T47D (cell line): ENCODE results near the gene TJP3.

ENCODE experiments used
- DNase-seq, 2 experiments: peaks; one replicate each; pipeline versions ENCODE4 v3.0.0 to v3.0.0-alpha.2; 2011 to 2012; ENCODE audit warnings: low read depth in 1 of 2, low spot score in 1 of 2
- JUND ChIP-seq: IDR thresholded peaks from 2 replicates; pipeline ENCODE4 v1.6.1; 2012; ENCODE audit warnings: low read depth
- in situ Hi-C: cut with HindIII; loops from 2 replicates; pipeline ENCODE4 v1.10.0; 2016; ENCODE audit warnings: low sequenced_read_pairs, low pct_unique_long_range_greater_than_20kb

The TJP3 gene

DNA sequence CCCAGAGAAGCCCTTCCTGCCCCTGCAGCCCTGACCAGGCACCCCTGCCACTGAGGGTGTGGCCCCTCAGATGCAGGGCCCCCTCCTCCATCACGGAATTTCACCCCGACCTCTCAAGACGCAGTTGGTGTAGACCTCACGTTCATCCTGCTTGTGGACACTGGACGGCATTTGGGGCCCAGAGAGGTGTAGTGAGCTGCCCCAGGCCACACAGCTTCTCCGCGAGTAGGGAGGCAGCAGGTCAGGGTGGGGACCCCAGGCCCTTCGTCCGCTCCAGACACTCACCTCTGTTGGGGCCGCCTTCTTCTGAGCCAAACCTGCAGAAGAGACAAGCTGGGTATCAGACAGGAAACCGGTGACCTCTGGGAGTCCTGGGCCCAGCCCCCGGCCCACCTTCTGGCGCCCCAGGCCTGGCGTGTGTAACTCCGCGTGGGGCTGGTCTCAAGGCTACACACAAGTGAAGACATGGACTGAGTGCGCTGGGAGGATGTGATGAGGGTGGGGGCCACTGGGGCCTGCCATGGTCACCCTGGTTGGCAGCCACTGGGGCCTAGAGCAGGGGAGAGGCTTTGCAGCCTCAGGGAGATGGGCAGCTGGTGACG, 41.0 kb upstream of the TJP3 start:
- no peak for DNase-seq
- TF ChIP-seq JUND, result no peak
- in situ Hi-C loops, result no loop called here

DNA sequence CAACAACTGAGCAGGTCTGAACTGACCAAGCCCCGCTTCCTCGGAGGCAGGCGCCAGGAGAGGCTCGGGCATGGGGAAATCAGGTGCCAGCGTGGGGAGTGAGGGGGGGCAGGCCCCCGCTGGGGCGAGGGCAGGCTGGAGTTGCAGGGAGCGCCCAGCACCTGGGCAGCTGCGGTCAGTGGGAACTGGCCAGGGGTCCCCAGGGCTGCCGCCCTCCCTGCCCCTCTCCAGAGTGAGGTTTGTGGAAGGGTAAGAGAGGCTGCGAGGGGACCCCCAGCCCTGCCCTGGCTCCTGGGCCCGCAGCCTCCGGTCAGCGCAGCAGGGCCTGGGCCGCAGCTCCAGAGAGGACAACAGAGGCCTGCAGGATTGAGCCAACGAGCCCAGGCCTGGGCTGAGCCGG, 40.4 kb upstream of the TJP3 start:
- DNase-seq, result no peak
- no peak for TF ChIP-seq JUND
- in situ Hi-C loops, result no loop called here

DNA sequence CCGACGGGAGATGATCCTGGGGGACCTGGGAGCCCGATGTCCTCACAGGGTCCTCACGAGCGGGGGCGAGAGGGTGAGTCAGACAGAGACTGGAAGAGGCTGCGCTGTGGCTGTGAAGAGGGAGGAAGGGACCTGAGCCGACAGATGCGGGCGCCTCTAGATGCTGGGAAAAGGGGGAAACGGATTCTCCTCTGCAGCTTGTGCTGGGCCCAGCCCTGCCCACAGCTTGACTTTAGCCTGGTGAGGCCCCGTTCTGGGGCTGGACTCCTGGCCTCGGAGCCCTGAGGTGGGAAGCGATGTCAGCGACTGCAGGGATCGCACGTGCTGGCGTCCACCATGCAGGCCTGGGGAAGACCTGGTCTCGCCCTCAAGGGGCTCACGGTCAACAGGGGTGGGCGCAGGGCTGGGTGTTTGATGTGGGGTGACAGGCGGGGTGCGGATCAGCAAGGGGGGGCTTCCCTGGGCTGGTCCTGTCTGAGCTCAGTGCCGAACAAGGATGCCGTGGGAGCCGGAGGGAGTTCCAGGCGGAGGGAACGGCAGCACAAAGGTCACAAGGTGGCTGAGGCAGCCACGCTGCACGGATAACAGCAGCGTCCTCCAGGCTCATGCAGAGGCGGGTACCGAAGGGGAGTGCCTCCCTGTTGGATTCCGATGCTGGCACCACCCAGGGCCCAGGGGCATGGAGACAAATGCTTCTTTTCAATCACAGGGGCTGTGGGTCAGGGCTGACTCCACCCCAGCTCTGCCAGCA, 39.7 kb upstream of the TJP3 start:
- in situ Hi-C loops, result no loop called here
- DNase-seq, result no peak
- TF ChIP-seq JUND, result no peak

DNA sequence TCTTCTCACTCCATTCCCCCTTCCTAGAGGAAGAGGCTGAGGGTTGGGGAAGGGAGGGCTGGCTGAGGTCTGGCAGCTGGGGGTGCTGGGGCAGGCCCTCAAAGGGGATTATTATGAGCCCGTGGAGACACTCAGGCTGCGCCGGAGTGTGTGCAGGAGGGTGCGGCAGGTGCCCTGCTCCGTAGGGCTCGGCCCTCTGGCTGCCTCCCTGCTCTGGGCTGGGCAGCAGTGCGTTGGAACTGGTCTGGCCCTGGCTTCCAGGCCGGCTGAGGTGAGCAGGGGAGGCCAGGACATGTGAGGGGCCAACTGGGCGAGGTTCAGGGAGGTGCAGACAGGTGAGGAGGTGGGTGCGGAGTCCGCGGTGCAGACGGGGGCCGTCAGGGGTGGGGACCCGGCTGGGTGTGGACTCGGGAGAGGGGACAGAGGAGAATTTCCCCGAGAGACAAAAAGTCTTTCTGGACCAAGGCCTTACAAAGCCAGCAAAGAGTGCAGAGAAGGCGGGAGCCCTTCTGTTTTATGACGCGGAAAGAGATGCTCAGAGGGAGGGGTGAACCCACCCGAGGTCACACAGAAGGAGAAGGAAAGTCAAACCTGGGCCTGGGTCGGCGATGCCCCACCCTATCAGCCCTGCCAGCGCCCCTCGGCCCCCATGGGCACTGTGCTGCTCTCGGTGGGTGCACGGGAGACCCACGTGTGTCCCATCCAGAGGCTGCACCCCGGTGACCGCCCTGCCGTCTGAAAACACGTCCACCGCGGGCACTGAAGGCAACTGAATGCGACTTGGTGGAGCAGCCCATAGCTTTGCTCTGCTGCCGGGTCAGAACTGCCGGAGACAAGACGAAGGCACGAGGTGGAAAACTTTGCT, 38.9 kb upstream of the TJP3 start:
- no peak for DNase-seq
- in situ Hi-C loops, result no loop called here
- TF ChIP-seq JUND, result no peak

DNA sequence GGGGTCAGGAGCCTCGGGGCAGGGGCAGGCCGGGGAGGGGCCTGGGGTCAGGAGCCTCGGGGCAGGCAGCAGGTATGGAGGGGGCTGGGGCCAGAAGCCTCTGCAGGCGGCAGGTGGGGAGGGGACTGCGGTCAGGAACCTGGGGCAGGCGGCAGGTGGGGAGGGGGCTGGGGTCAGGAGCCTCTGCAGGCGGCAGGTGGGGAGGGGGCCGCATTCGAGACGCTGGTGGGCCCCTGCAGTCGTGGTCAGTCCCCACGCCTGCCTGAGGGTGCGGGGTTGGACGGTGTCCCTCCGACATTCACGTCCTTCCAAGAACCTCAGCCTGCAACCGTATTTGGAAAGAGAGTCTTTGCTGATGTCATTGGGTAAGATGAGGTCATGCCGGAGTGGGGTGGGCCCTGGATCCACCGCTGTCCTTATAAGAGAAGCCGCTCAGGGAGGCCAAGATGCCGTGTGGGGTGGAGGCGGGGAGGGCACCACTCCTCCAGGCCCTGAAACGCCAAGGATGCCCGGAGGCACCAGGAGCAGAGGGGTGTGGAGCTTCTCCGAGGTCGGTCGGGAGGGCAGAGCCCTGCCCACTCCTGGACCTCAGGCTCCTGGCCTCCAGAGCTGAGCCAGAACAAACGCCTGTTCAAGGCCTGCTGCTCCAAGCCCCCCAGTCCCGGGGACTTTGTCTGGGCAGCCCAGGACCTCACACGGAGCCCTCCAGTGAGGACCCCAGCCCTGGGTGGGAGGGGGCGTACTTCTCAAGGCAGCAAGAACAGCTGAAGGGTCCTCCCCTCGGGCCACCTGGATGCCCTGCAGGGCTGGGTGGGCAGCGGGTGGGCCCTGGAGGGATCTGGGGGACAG, 38.0 kb upstream of the TJP3 start:
- DNase-seq, result no peak
- in situ Hi-C loops, result no loop called here
- TF ChIP-seq JUND, result no peak

DNA sequence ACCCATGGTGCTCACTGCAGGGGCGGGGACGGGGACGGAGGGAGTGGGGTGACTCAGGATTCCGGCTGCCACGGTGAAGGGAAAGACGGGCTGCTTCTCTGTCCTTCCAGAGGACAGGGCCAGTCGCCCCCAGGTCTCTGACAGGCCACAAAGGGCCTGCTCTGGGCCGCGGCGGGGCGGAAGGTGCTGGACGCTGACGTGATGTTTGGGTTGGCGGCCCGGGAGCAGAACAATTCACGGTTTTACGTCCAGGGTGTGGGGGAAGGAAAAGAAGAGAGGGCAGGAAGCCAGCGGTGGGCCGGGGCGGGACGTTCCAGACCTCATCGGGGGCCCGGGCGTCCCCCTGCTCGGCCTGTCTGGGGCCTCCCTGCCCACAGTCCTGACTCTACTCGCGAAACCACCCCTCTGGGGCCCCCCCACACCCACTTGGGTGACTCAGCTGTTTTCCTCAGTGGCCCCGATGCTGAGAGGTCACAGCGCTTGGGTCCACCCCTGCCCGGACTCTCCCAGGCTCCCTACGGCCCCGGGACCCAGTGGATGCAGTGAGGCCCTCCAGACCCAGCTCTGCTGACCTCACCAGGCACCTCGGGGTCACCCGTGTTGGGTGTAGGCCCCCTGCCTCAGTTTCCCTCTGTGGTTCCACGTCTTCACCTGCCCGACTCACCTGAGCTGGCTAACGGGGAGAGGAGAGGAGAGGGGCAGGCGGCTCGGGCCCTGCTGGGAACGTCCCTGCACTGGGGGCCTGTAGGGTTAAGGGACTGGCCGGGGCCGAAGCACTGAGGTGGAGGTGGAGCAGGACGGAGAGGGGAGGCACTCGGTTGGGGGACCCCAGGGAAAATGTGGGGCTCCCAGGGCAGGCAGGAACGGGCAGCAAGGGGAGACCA, 37.1 kb upstream of the TJP3 start:
- in situ Hi-C loops, result no loop called here
- no peak for DNase-seq
- no peak for TF ChIP-seq JUND

DNA sequence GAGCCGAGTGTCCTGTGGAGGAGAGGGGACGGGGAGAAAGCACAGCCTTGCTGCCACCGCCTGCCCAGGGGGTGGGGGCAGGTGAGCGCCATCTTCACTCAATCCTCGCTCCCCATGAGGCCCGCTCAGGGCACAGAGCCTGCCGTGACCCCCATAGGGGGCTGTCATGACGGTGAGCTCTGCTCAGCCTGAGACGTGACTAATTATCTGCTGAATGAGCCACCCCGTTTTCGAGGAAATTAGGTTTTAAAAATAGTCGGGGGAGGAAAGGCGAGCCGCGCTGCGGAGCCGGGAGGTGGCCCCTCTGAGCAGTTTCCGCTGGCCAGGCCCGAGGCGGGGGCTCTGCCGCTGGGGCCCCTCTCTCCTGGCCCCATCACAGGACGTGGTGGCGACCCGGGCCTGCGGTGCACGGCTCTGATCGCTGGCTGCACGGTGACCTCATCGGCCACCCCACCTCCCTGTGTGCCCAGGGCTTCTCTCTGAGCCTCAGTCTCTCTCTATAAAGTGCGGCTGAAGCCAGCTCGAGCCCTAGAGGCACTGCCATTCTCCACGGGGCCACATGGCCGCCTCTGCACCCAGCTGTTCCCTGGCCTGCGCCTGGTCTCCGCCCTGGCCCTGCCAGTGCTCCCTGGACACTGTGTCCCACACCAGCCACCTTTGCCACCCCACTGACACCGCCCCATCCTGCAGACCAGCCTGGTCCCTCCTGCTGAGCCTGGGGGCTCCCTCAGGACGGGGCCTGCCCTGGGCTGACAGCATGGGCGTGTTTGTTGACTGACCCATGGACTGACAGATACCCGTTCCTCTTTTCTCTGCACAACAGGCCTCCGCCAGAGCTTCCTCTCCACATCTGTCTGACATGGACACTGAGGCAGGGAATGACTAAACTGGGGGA, 36.3 kb upstream of the TJP3 start:
- no peak for TF ChIP-seq JUND
- DNase-seq, result no peak
- in situ Hi-C loops, result no loop called here

DNA sequence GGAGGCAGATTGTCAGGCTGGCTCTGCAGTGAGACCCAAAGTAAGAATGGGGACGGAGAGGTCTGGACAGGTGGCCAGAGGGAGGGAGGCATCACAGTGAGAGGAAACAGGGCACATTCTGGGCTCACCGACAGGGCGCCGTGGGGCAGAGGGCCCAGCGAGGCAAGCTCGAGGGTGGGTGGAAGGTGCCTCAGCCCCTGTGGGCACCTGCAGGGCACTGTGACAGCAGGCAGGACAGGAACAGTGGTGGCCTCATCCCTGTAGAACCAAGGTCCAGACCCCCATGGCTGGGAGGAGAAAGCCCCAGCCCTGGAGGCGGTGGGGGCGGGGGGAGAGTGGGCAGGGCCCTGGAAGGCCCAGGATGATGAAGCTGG, 35.6 kb upstream of the TJP3 start:
- in situ Hi-C loops, result no loop called here
- DNase-seq, result no peak
- no peak for TF ChIP-seq JUND

DNA sequence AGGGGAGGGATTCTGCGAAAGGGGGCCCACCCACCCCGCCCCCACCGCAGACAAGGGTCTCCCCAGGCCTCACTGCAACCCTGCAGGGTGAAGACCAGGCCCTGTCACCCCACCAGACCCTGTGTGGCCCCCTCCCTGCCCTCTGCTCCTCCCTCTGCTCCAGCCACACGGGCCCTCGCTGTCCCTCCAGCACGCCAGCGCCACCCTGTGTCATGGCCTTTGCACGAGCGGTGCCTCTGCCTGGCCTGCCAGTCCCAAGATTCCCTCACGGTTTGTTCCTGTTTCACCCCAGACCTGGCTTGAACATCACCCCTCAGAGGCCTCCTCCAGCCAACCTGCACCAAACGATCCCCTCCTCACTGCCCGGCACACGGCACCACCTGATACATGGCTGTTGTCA, 35.2 kb upstream of the TJP3 start:
- DNase-seq, result no peak
- in situ Hi-C loops, result no loop called here
- no peak for TF ChIP-seq JUND

DNA sequence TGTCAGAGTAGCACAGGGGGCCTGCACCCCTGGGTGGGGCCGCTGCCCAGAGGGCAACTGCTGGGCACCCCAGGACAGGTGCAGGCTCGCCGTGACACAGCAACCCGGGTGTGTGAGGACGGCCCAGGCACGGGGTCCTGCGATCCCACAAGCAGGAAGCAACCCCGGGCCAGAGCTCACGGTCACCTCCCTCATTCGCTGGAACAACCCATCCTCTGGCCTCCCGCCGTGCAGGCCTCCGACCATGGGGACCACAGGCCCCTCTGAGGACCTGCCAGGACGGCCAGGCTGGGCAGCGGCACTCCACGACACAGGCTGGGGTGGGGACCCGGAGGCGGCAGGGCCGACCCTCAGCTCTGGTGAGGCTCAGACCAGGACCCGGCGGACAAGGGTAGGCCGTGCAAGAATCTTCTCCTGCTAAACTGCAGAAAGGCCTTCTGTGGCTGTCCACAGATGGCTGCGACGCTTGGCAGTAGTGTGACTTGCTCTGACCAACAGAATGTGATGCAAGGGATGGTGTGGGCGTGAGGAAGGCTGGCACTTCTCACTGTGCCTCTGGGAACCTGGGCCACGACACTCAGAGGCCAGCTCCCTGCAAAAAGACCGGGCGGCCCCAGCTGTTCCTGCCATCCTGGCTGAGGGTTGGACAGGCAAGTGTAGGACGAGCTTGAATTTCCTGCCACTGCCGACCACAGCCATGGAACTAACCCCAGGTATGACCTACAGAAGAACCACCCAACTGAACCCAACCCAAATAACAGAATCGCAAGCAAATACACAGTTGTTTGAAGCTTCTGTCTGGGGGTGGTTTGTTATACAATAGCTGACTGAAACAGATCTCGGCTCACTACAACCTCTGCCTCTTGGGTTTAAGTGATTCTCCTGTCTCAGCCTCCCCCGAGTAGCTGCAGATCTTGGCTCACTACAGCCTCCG, 34.4 kb upstream of the TJP3 start:
- TF ChIP-seq JUND, result no peak
- in situ Hi-C loops, result no loop called here
- no peak for DNase-seq
